ENCODE measurements around the gene URB1.
"Not testable (repeated sequence)": the region's sequence is repeated elsewhere in the genome, so short reads cannot be mapped to it uniquely, and the experiment has no call there.

Gene URB1

GRCh38 chr21:32315511-32316281 lies 77.1 kb downstream of the URB1 start:
- DNase-seq = no peak

GRCh38 chr21:32314806-32315205 lies 78.0 kb downstream of the URB1 start:
- DNase-seq = no peak

- DNase-seq = no peak
These were observed 79.8 kb downstream of the URB1 start for GRCh38 chr21:32312976-32313375.

GRCh38 chr21:32312326-32312725 lies 80.5 kb downstream of the URB1 start:
- no peak for DNase-seq

- DNase-seq = no peak
These were observed 81.2 kb downstream of the URB1 start for GRCh38 chr21:32311621-32312020.

GRCh38 chr21:32310976-32311375 lies 81.8 kb downstream of the URB1 start:
- DNase-seq = not testable (repeated sequence)

- DNase-seq = no peak
These were observed 82.8 kb downstream of the URB1 start for GRCh38 chr21:32309906-32310460.

- no peak for DNase-seq
These were observed 84.1 kb downstream of the URB1 start for GRCh38 chr21:32308696-32309095.

- no peak for DNase-seq
These were observed 85.1 kb downstream of the URB1 start for GRCh38 chr21:32307706-32308105.

- DNase-seq = no peak
These were observed 86.6 kb downstream of the URB1 start for GRCh38 chr21:32306021-32306780.

GRCh38 chr21:32304998-32305397 lies 87.8 kb downstream of the URB1 start:
- DNase-seq = no peak

GRCh38 chr21:32303385-32303784 lies 89.4 kb downstream of the URB1 start:
- no peak for DNase-seq

- no peak for DNase-seq
These were observed 90.3 kb downstream of the URB1 start for GRCh38 chr21:32302560-32302959.

- DNase-seq = no peak
These were observed 91.2 kb downstream of the URB1 start for GRCh38 chr21:32301596-32301995.

GRCh38 chr21:32300117-32300681 lies 92.6 kb downstream of the URB1 start:
- no peak for DNase-seq

GRCh38 chr21:32299695-32300094 lies 93.1 kb downstream of the URB1 start:
- DNase-seq = no peak

- no peak for DNase-seq
These were observed 94.1 kb downstream of the URB1 start, which contains the start of gene MRAP for GRCh38 chr21:32298658-32299081. MRAP (plus strand) TSS chr21:32298855; CDS start chr21:32298972, 117 bp downstream.

- no peak for DNase-seq
These were observed 94.7 kb downstream of the URB1 start for GRCh38 chr21:32298148-32298559.

- no peak for DNase-seq
These were observed 95.4 kb downstream of the URB1 start for GRCh38 chr21:32297449-32297848.

GRCh38 chr21:32285476-32285875 lies 107.3 kb downstream of the URB1 start:
- no peak for DNase-seq

GRCh38 chr21:32282992-32283391 lies 109.8 kb downstream of the URB1 start:
- DNase-seq = no peak

GRCh38 chr21:32281531-32281930 lies 111.3 kb downstream of the URB1 start:
- DNase-seq = no peak

- DNase-seq = no peak
These were observed 113.5 kb downstream of the URB1 start for GRCh38 chr21:32279377-32279680.

All from stimulated activated CD4-positive, alpha-beta T cell treated with anti-CD3 and anti-CD28 coated beads, Interleukin-4, amount 100 ng/mL, for 24 hours (primary cell).